GM21360 (cell line): ENCODE data around the gene SLC9A2.
A peak's percentile ranks its signal among the peaks of the same experiment; 100 is the strongest.

Experiments
- ATAC-seq: cut with Tn5 transposase; IDR thresholded peaks from one replicate; pipeline ENCODE4 v1.9.1; 2021; ENCODE audit warnings: mild to moderate bottlenecking, moderate library complexity; ENCODE audit not compliant: unreplicated experiment

The SLC9A2 gene

GRCh38 chr2:102618452-102619413, 620 bp upstream of the SLC9A2 start:
- ATAC-seq, result no peak

- ATAC-seq, result no peak
Measured at GRCh38 chr2:102620332-102620731, 979 bp downstream of the SLC9A2 start.

DNA sequence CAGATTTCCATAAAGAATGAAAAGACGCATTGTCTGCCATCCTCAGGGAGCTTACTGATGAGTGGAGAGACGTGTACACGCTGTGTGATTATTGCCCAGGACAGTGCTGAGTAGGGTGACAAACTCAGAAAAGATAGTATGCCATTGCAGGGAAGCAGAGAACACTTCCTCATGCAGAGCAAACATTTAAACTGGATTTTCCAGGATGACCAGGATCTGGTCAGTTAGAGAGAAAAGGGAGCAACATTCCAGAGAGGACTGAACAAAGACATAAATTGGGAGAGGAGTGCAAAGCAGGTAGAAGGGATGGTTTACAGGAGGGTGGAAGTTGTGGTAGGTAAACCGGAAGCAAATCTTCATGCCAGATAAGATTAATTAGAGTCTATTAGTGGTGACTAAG, 2.3 kb downstream of the SLC9A2 start:
- ATAC-seq, result no peak

GRCh38 chr2:102622646-102623045, 3.3 kb downstream of the SLC9A2 start:
- peak; percentile 56 for ATAC-seq

GRCh38 chr2:102630458-102630857, 11.1 kb downstream of the SLC9A2 start:
- ATAC-seq, result no peak

GRCh38 chr2:102632380-102633175, 13.2 kb downstream of the SLC9A2 start:
- peak; percentile 55 for ATAC-seq

GRCh38 chr2:102634831-102635241, 15.5 kb downstream of the SLC9A2 start:
- no peak for ATAC-seq

- no peak for ATAC-seq
Measured at GRCh38 chr2:102635317-102635716, 16.0 kb downstream of the SLC9A2 start.

DNA sequence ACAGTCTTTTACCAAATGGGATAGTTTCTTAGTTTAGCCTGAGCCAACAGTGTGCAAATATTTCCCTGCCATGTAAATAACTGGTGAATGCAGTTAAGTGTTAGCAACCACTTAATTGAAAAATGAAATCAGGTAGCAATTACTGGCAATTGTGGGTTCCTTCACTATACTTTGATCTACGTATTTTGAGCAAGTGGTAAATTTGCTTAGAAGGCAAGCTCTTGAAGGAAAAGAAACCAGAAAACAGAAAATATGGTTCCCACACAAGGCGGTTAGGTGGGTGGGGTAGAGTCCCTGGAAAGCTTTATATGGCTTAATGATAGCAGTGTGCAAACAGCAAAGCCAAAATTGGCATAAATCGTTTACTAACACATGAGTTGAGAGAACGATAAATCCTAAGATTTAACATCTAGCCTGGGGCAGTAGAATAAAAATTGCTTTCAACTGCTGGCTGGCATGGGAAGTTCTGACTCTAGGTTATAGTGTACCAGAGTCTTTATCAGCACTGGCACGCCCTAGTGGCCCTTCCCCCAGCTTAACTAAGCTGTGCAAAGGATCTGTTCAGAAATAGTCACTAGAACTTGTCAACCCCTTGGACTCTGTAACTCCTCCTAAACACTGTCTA, 17.0 kb downstream of the SLC9A2 start:
- no peak for ATAC-seq

DNA sequence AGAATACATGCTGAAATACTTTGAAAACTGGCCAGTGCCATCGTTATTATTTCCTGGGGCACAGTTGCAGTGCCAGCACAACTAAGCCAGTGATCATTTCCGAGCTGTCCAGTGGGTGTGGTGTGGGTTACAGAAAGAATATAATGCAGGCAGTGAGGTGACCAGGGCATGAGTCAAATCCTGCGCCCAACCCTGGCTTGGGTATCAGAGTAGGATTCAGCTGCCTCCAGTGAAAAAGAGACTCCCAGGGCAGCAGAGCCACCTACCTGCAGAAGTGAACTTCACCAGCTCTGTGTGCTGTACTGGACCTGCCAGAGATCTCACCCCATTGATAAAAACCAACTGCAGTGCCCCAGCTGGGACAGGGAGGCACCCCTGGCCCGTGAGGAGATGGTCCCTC, 18.0 kb downstream of the SLC9A2 start:
- no peak for ATAC-seq

- no peak for ATAC-seq
Measured at GRCh38 chr2:102639429-102639828, 20.1 kb downstream of the SLC9A2 start.

GRCh38 chr2:102652126-102652525, 32.8 kb downstream of the SLC9A2 start:
- no peak for ATAC-seq

GRCh38 chr2:102657770-102658169, 38.4 kb downstream of the SLC9A2 start:
- peak; percentile 65 for ATAC-seq

DNA sequence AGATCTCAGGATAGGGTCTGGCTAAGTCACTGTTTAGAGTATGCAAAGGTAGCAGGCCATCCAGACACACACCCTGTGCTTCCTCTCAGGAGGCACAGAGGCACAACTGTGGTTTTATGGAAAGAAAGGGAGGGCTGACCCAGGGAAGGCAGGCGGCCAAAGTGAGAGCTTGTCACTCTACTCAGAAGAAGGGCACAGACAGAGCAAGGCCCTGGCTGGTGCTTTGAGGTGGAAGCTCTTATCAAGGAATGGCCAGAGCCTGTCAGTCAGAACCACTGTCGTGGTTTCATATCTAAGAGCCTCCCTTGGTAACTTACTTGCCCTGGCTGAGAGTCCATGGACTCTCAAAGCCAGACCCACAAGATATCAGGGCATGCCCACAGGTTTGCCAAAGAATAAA, 40.7 kb downstream of the SLC9A2 start:
- ATAC-seq, result no peak

DNA sequence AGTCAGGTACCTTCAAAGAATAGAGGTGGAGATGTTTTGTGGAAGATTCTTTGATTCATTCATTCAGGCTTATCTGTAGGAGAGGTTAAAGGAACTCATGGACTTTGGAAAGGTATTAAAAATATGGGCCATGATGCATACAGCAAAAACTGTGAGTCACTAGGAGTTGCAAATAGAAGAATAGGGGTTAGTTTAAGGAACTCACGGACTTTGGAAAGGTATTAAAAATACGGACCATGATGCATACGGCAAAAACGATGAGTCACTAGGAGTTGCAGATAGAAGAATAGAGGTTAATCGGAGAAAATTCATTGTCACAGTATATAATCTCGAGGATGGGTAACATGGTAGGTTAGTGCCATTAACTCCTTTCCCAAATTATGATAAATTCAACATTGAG, 41.2 kb downstream of the SLC9A2 start:
- ATAC-seq, result no peak

GRCh38 chr2:102661846-102662245, 42.5 kb downstream of the SLC9A2 start:
- no peak for ATAC-seq

- ATAC-seq, result no peak
Measured at GRCh38 chr2:102662833-102663232, 43.5 kb downstream of the SLC9A2 start.

DNA sequence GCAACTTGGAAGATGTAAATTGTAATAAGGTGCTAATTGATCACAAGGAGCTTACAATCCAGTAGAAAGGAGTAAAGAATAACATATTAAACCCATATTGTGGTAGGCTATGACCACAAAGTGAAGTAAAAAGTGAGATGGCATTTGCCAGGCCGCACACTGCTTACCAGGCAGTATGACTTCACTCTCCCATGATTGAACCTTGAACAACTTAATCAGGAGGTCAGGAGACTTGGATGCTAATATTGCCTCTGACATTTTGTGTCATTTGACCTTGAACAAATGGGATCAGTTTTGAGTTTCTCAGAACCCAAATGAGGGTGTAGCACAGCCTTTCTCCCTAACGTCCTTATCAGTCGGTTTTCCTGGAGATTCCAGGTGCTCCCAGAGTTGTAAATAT, 44.0 kb downstream of the SLC9A2 start:
- ATAC-seq, result no peak

DNA sequence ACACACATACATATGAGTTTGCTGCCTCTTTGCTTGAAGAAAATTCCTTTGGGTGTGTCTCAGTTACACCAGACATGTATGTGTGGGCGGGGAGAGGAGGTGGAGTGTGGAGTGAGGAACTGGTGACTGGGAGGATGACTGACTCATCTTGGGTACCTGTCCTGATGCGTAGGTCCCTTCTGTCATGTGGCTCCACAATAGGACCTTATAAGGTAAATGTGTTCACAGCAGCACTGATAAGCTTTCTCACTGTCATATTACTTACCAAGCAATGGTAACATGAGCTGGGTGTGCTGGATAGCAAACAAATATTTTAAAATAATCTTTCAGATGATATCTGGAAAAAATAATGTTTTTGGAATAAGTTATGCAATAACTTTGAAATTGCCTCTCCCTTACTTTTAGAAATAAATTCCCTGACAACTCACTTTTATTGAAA, 45.1 kb downstream of the SLC9A2 start:
- ATAC-seq, result peak; percentile 87

- peak; percentile 39 for ATAC-seq
Measured at GRCh38 chr2:102667072-102667471, 47.7 kb downstream of the SLC9A2 start.

GRCh38 chr2:102668171-102668570, 48.8 kb downstream of the SLC9A2 start:
- ATAC-seq, result no peak
